MM.1S (cell line): ENCODE results near the gene GNAT3.

Source experiments
- DNase-seq: peaks from one replicate; pipeline ENCODE4 v3.0.0-alpha.2; 2015
- H2AFZ ChIP-seq: fragments of 300-600 bp; sonication (generic); 2 replicates; pipeline ENCODE4 v1.6.0; 2016; ENCODE audit warnings: antibody characterized with exemption, low read length
- H3F3A ChIP-seq: fragments of 300-600 bp; sonication (generic); 2 replicates; pipeline ENCODE4 v1.6.1; 2016; ENCODE audit warnings: mild to moderate bottlenecking, antibody characterized with exemption, low read length, moderate library complexity, mixed read lengths; ENCODE audit not compliant: insufficient read depth
- H3K27ac ChIP-seq: fragments of 300-600 bp; sonication (generic); 2 replicates; pipeline ENCODE4 v1.5.1; 2016; ENCODE audit warnings: mild to moderate bottlenecking, low read length
- H3K27me3 ChIP-seq: fragments of 300-600 bp; sonication (generic); replicated peaks from 2 replicates; pipeline ENCODE4 v1.6.0; 2016; ENCODE audit warnings: low read length; ENCODE audit not compliant: insufficient read depth
- H3K36me3 ChIP-seq: fragments of 300-600 bp; sonication (generic); replicated peaks from 2 replicates; pipeline ENCODE4 v1.6.1; 2016; ENCODE audit warnings: mild to moderate bottlenecking, low read length, mixed read lengths; ENCODE audit not compliant: insufficient read depth
- H3K4me1 ChIP-seq: fragments of 300-600 bp; sonication (generic); 2 replicates; pipeline ENCODE4 v1.6.1; 2016; ENCODE audit warnings: low read length, mixed read lengths
- H3K4me2 ChIP-seq: fragments of 300-600 bp; sonication (generic); 2 replicates; pipeline ENCODE4 v1.6.0; 2016; ENCODE audit warnings: low read depth, low read length
- H3K4me3 ChIP-seq: fragments of 300-600 bp; sonication (generic); 2 replicates; pipeline ENCODE4 v1.5.1; 2016; ENCODE audit warnings: low read length, mixed read lengths
- H3K79me2 ChIP-seq: fragments of 300-600 bp; sonication (generic); 2 replicates; pipeline ENCODE4 v1.6.1; 2016; ENCODE audit warnings: mixed run types, low read length, mixed read lengths
- H3K9ac ChIP-seq: fragments of 300-600 bp; sonication (generic); 2 replicates; pipeline ENCODE4 v1.6.1; 2016; ENCODE audit warnings: low read length, mixed read lengths
- H3K9me2 ChIP-seq: fragments of 300-600 bp; sonication (generic); replicated peaks from 2 replicates; pipeline ENCODE4 v1.6.1; 2016; ENCODE audit warnings: mild to moderate bottlenecking, low read length, mixed read lengths; ENCODE audit not compliant: insufficient read depth
- H3K9me3 ChIP-seq: fragments of 300-600 bp; sonication (generic); replicated peaks from 2 replicates; pipeline ENCODE4 v1.6.1; 2016; ENCODE audit warnings: mild to moderate bottlenecking, low read length, mixed read lengths; ENCODE audit not compliant: insufficient read depth
- H4K20me1 ChIP-seq: fragments of 300-600 bp; sonication (generic); 2 replicates; pipeline ENCODE4 v1.6.1; 2016; ENCODE audit warnings: mild to moderate bottlenecking, low read length, moderate library complexity, mixed read lengths; ENCODE audit not compliant: insufficient read depth
- CTCF ChIP-seq: fragments of 300-600 bp; sonication (generic); IDR thresholded peaks from 2 replicates; pipeline ENCODE4 v1.5.1; 2016; ENCODE audit warnings: antibody characterized with exemption, low read length, mixed read lengths
- EZH2 ChIP-seq: fragments of 300-600 bp; sonication (generic); optimal IDR thresholded peaks from 2 replicates; pipeline ENCODE3; 2017; ENCODE audit warnings: low read depth, mild to moderate bottlenecking, antibody characterized with exemption, low read length, mixed read lengths
- EZH2phosphoT487 ChIP-seq: fragments of 300-600 bp; sonication (generic); IDR thresholded peaks from 2 replicates; pipeline ENCODE4 v1.6.1; 2018; ENCODE audit warnings: antibody characterized with exemption, low read length

Gene GNAT3

GRCh38 chr7:80540836-80541235 lies 29.0 kb upstream of the GNAT3 start:
- TF ChIP-seq EZH2 (no peak), CTCF (no peak), EZH2phosphoT487 (no peak)
- DNase-seq, result no peak
- no peak overlapping the region for H3K4me2 ChIP-seq
- H2AFZ ChIP-seq, result no peak overlapping the region
- H4K20me1 ChIP-seq, result no peaks in the 10 kb centered on the region
- H3K4me1 ChIP-seq, result no peaks in the 10 kb centered on the region
- H3K9me2 ChIP-seq, result no peaks in the 10 kb centered on the region
- no peak overlapping the region for H3K4me3 ChIP-seq
- H3K9me3 ChIP-seq, result no peaks in the 10 kb centered on the region
- H3K27me3 ChIP-seq, result no peaks in the 10 kb centered on the region
- H3K79me2 ChIP-seq, result no peaks in the 10 kb centered on the region
- H3K27ac ChIP-seq, result no peak overlapping the region
- no peak overlapping the region for H3K9ac ChIP-seq
- no peaks in the 10 kb centered on the region for H3K36me3 ChIP-seq
- no peaks in the 10 kb centered on the region for H3F3A ChIP-seq

GRCh38 chr7:80537091-80537490 lies 25.2 kb upstream of the GNAT3 start:
- no peak overlapping the region for H2AFZ ChIP-seq
- H3K4me1 ChIP-seq, result no peaks in the 10 kb centered on the region
- H3K27me3 ChIP-seq, result no peaks in the 10 kb centered on the region
- no peaks in the 10 kb centered on the region for H4K20me1 ChIP-seq
- no peak overlapping the region for H3K27ac ChIP-seq
- H3K9me2 ChIP-seq, result no peaks in the 10 kb centered on the region
- H3K79me2 ChIP-seq, result no peaks in the 10 kb centered on the region
- no peak overlapping the region for H3K4me2 ChIP-seq
- no peaks in the 10 kb centered on the region for H3K9me3 ChIP-seq
- TF ChIP-seq EZH2phosphoT487, result no peak
- TF ChIP-seq CTCF, result no peak
- no peak for TF ChIP-seq EZH2
- DNase-seq, result no peak
- H3K9ac ChIP-seq, result no peak overlapping the region
- no peaks in the 10 kb centered on the region for H3K36me3 ChIP-seq
- no peaks in the 10 kb centered on the region for H3F3A ChIP-seq
- no peak overlapping the region for H3K4me3 ChIP-seq

GRCh38 chr7:80536426-80536825 lies 24.6 kb upstream of the GNAT3 start:
- no peaks in the 10 kb centered on the region for H3K9me3 ChIP-seq
- H3K36me3 ChIP-seq, result no peaks in the 10 kb centered on the region
- no peak for DNase-seq
- no peak overlapping the region for H3K4me2 ChIP-seq
- no peak overlapping the region for H3K9ac ChIP-seq
- H3F3A ChIP-seq, result no peaks in the 10 kb centered on the region
- H3K27ac ChIP-seq, result no peak overlapping the region
- H4K20me1 ChIP-seq, result no peaks in the 10 kb centered on the region
- H3K27me3 ChIP-seq, result no peaks in the 10 kb centered on the region
- H2AFZ ChIP-seq, result no peak overlapping the region
- H3K9me2 ChIP-seq, result no peaks in the 10 kb centered on the region
- H3K4me1 ChIP-seq, result no peaks in the 10 kb centered on the region
- H3K4me3 ChIP-seq, result no peak overlapping the region
- TF ChIP-seq EZH2, result no peak
- no peak for TF ChIP-seq CTCF
- H3K79me2 ChIP-seq, result no peaks in the 10 kb centered on the region

GRCh38 chr7:80533287-80533686 lies 21.4 kb upstream of the GNAT3 start:
- Histone ChIP-seq H3K36me3 (no peaks in the 10 kb centered on the region), H3K27ac (no peak overlapping the region), H3K9ac (no peak overlapping the region), H3K79me2 (no peaks in the 10 kb centered on the region), H3K4me2 (no peak overlapping the region), H3K9me3 (no peaks in the 10 kb centered on the region), H3K4me1 (no peaks in the 10 kb centered on the region), H4K20me1 (no peaks in the 10 kb centered on the region), H3K9me2 (no peaks in the 10 kb centered on the region), H3K4me3 (no peak overlapping the region), H3K27me3 (no peaks in the 10 kb centered on the region), H2AFZ (no peak overlapping the region), H3F3A (no peaks in the 10 kb centered on the region)
- DNase-seq, result no peak
- TF ChIP-seq CTCF (no peak), EZH2phosphoT487 (no peak), EZH2 (no peak)
